Mucosa of rectum (tissue), 2 donors: ENCODE measurements around the gene BBIP1.

ENCODE experiments used
- H3K27ac ChIP-seq, 2 donors: one replicate each; pipeline ENCODE4 v1.7.0; 2013; ENCODE audit warnings: inconsistent platforms in 2 of 2, low read depth in 2 of 2, low read length in 2 of 2
- H3K27me3 ChIP-seq, 2 donors: one replicate each; pipeline ENCODE4 v1.7.0; 2013; ENCODE audit warnings: low read length in 2 of 2; ENCODE audit not compliant: control insufficient read depth in 2 of 2, insufficient read depth in 2 of 2
- H3K36me3 ChIP-seq, 2 donors: one replicate each; pipeline ENCODE4 v1.7.0; 2013; ENCODE audit warnings: low read length in 2 of 2; ENCODE audit not compliant: control insufficient read depth in 2 of 2, insufficient read depth in 2 of 2
- H3K4me1 ChIP-seq, 2 donors: one replicate each; pipeline ENCODE4 v1.7.0; 2013; ENCODE audit warnings: low read length in 2 of 2, mild to moderate bottlenecking in 1 of 2; ENCODE audit not compliant: control insufficient read depth in 2 of 2, insufficient read depth in 2 of 2
- H3K4me3 ChIP-seq, 2 donors: one replicate each; pipeline ENCODE4 v1.7.0; 2013; ENCODE audit warnings: low read length in 2 of 2
- H3K9ac ChIP-seq, 2 donors: one replicate each; pipeline ENCODE4 v1.7.0; 2013; ENCODE audit warnings: low read length in 2 of 2, low read depth in 1 of 2, mild to moderate bottlenecking in 1 of 2
- H3K9me3 ChIP-seq, 2 donors: one replicate each; pipeline ENCODE4 v1.7.0; 2013; ENCODE audit warnings: low read length in 2 of 2; ENCODE audit not compliant: control insufficient read depth in 2 of 2
- donor health status: healthy.
- donor health status: Normal muscosa, but diverticular disease.

Gene BBIP1

GRCh38 chr10:110858297-110858934, 60.6 kb downstream of the BBIP1 start:
- H3K4me3 ChIP-seq, result peak overlapping the region in 1 of 2 donors; percentile 49
- peak overlapping the region; percentile 98 to 99 for H3K27ac ChIP-seq
- peak overlapping the region; percentile 71 to 72 for H3K9ac ChIP-seq
- no peaks in the 10 kb centered on the region for H3K36me3 ChIP-seq
- H3K4me1 ChIP-seq, result peaks cover 48 to 52% of the 10 kb centered on the region in 2 donors
- no peaks in the 10 kb centered on the region for H3K27me3 ChIP-seq
- no peaks in the 10 kb centered on the region for H3K9me3 ChIP-seq

GRCh38 chr10:110857265-110858171, 61.5 kb downstream of the BBIP1 start:
- peak overlapping the region; percentile 98 to 99 for H3K27ac ChIP-seq
- H3K27me3 ChIP-seq, result no peaks in the 10 kb centered on the region
- no peaks in the 10 kb centered on the region for H3K36me3 ChIP-seq
- peak overlapping the region; percentile 71 to 72 for H3K9ac ChIP-seq
- peak overlapping the region; percentile 45 to 49 for H3K4me3 ChIP-seq
- H3K4me1 ChIP-seq, result peaks cover 43 to 58% of the 10 kb centered on the region in 2 donors
- no peaks in the 10 kb centered on the region for H3K9me3 ChIP-seq

- Histone ChIP-seq H3K4me1 (peaks cover 22 to 46% of the 10 kb centered on the region in 2 donors), H3K27ac (no peak overlapping the region), H3K36me3 (no peaks in the 10 kb centered on the region), H3K9me3 (no peaks in the 10 kb centered on the region), H3K9ac (no peak overlapping the region), H3K4me3 (no peak overlapping the region), H3K27me3 (no peaks in the 10 kb centered on the region)
These were observed 64.9 kb downstream of the BBIP1 start for GRCh38 chr10:110853921-110854605.

DNA sequence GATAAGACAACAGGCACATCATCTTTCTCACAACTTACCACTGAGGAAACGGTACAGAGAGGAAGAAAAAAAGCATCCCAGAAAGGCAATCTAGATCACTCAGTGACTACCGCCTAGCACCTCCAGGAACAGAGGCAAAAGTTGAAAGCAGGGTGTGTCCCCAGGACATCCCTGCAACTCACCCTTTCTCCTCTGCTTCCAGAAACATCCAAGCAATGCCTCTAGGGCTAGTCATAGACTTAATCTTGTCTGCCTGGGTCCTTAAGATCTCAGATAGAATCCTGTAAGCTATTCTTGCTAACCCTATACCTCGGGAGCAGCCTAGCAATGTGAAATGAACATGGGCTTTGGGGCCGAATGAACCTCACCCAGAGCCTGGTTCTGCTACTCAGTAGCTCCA, 66.0 kb downstream of the BBIP1 start:
- Histone ChIP-seq H3K9me3 (no peaks in the 10 kb centered on the region), H3K36me3 (no peaks in the 10 kb centered on the region), H3K27ac (peak overlapping the region; percentile 40 to 66), H3K27me3 (no peaks in the 10 kb centered on the region), H3K9ac (no peak overlapping the region), H3K4me1 (peaks cover 17 to 35% of the 10 kb centered on the region in 2 donors), H3K4me3 (no peak overlapping the region)

- H3K36me3 ChIP-seq, result no peaks in the 10 kb centered on the region
These were observed 66.6 kb downstream of the BBIP1 start for GRCh38 chr10:110852255-110852896.

DNA sequence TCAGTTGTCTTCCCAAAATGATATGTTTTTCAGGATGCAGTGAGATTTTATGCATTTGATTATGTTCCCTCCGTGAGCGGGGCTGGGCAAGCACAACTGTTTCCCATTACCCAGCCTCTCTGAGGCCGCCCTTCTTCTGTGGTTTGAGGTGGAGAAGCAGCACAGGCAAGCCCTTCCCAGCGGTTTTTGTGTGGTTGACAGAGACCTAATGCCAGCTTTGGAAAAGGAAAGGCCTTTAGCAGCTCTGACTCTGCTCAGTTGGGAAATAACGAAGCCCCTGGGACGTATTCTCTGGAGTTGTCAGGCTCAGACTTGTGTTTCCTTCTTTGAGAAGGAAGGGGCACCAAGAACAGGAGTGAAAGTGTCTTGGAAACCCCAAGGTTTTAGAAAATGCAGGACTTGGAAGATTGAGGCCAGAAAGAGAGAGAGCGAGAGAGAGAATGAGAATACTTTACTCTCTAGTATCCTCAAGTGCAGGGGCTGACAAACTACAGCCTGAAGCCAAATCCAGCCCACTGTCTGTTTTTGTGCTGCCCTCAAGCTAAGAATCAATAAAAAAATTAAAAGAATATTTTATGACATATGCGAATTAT, 67.9 kb downstream of the BBIP1 start:
- H3K27ac ChIP-seq, result no peak overlapping the region
- H3K9ac ChIP-seq, result peak overlapping the region in 1 of 2 donors; percentile 28
- H3K4me1 ChIP-seq, result peaks cover 18 to 40% of the 10 kb centered on the region in 2 donors
- H3K9me3 ChIP-seq, result no peaks in the 10 kb centered on the region
- no peaks in the 10 kb centered on the region for H3K27me3 ChIP-seq
- no peaks in the 10 kb centered on the region for H3K36me3 ChIP-seq
- H3K4me3 ChIP-seq, result no peak overlapping the region

More at GRCh38 chr10:110852255-110852896, 66.6 kb downstream of the BBIP1 start:
- Histone ChIP-seq H3K4me1 (peaks cover 13 to 32% of the 10 kb centered on the region in 2 donors), H3K27ac (peak overlapping the region; percentile 40 to 66), H3K27me3 (no peaks in the 10 kb centered on the region), H3K4me3 (no peak overlapping the region), H3K9me3 (no peaks in the 10 kb centered on the region), H3K9ac (no peak overlapping the region)

GRCh38 chr10:110850099-110850498, 68.9 kb downstream of the BBIP1 start:
- Histone ChIP-seq H3K4me1 (peaks cover 27 to 51% of the 10 kb centered on the region in 2 donors), H3K9ac (no peak overlapping the region), H3K27ac (no peak overlapping the region), H3K4me3 (no peak overlapping the region), H3K9me3 (no peaks in the 10 kb centered on the region), H3K27me3 (no peaks in the 10 kb centered on the region), H3K36me3 (no peaks in the 10 kb centered on the region)
